ENCODE measurements around the gene ATP5F1E. TPM values are rescaled to one million over a fixed set of nuclear protein-coding genes. Genes with fewer than 3 reads are reported as not detected.

The ATP5F1E gene
- total RNA-seq, 1 donor from 2014 or later = 134 TPM

- intact Hi-C loops (cut with micrococcal nuclease) = no loop called here
- Histone ChIP-seq H3K9me3 (replicated peaks) (no peaks in the 10 kb centered on the region), H3K27me3 (ENCODE audit: low read depth) (no peaks in the 10 kb centered on the region), H3K4me3 (no peak overlapping the region), H3K4me1 (peaks cover 67% of the 10 kb centered on the region), H3K27ac (replicated peaks) (no peak overlapping the region), H3K36me3 (peaks cover 74% of the 10 kb centered on the region)
- no peak for DNase-seq
- TF ChIP-seq CTCF (IDR thresholded peaks at IDR 0.05; ENCODE audit: borderline replicate concordance) = no peak
These were observed 5.0 kb downstream of the ATP5F1E start for GRCh38 chr20:59026904-59027740.

GRCh38 chr20:59025511-59025910 lies 6.6 kb downstream of the ATP5F1E start:
- no peak overlapping the region for H3K27ac ChIP-seq (replicated peaks)
- no peaks in the 10 kb centered on the region for H3K27me3 ChIP-seq (ENCODE audit: low read depth)
- peaks cover 52% of the 10 kb centered on the region for H3K4me1 ChIP-seq
- H3K4me3 ChIP-seq = no peak overlapping the region
- no peak for DNase-seq
- TF ChIP-seq CTCF (IDR thresholded peaks at IDR 0.05; ENCODE audit: borderline replicate concordance) = no peak
- peaks cover 80% of the 10 kb centered on the region for H3K36me3 ChIP-seq
- no peaks in the 10 kb centered on the region for H3K9me3 ChIP-seq (replicated peaks)
- intact Hi-C loops (cut with micrococcal nuclease) = no loop called here

GRCh38 chr20:59025086-59025485 lies 7.0 kb downstream of the ATP5F1E start:
- H3K4me3 ChIP-seq = no peak overlapping the region
- TF ChIP-seq CTCF (IDR thresholded peaks at IDR 0.05; ENCODE audit: borderline replicate concordance) = no peak
- H3K9me3 ChIP-seq (replicated peaks) = no peaks in the 10 kb centered on the region
- peaks cover 48% of the 10 kb centered on the region for H3K4me1 ChIP-seq
- intact Hi-C loops (cut with micrococcal nuclease) = no loop called here
- peaks cover 76% of the 10 kb centered on the region for H3K36me3 ChIP-seq
- no peaks in the 10 kb centered on the region for H3K27me3 ChIP-seq (ENCODE audit: low read depth)
- H3K27ac ChIP-seq (replicated peaks) = no peak overlapping the region
- DNase-seq = no peak

- Histone ChIP-seq H3K4me3 (no peak overlapping the region), H3K36me3 (peaks cover 66% of the 10 kb centered on the region), H3K27ac (replicated peaks) (no peak overlapping the region), H3K27me3 (ENCODE audit: low read depth) (no peaks in the 10 kb centered on the region), H3K9me3 (replicated peaks) (no peaks in the 10 kb centered on the region), H3K4me1 (peaks cover 38% of the 10 kb centered on the region)
- intact Hi-C loops (cut with micrococcal nuclease) = no loop called here
- TF ChIP-seq CTCF (IDR thresholded peaks at IDR 0.05; ENCODE audit: borderline replicate concordance) = no peak
- DNase-seq = no peak
These were observed 8.0 kb downstream of the ATP5F1E start for GRCh38 chr20:59024111-59024530.

GRCh38 chr20:59023616-59024015 lies 8.5 kb downstream of the ATP5F1E start:
- no peaks in the 10 kb centered on the region for H3K27me3 ChIP-seq (ENCODE audit: low read depth)
- no peak overlapping the region for H3K4me3 ChIP-seq
- no peak for DNase-seq
- intact Hi-C loops (cut with micrococcal nuclease) = no loop called here
- no peaks in the 10 kb centered on the region for H3K9me3 ChIP-seq (replicated peaks)
- no peak for TF ChIP-seq CTCF (IDR thresholded peaks at IDR 0.05; ENCODE audit: borderline replicate concordance)
- peaks cover 33% of the 10 kb centered on the region for H3K4me1 ChIP-seq
- H3K36me3 ChIP-seq = peaks cover 61% of the 10 kb centered on the region
- H3K27ac ChIP-seq (replicated peaks) = no peak overlapping the region
